ENCODE measurements around the gene CPT2.

GRCh38 chr1:53198241-53198651 is 1.6 kb downstream of the CPT2 start:
- TF ChIP-seq POLR2A (conservative IDR thresholded peaks at IDR 0.05) (no peak), CTCF (IDR thresholded peaks at IDR 0.05 in 2 of 3, conservative IDR thresholded peaks at IDR 0.05 in 1 of 3; ENCODE audit: insufficient read depth in 2 of 3, low read depth in 1 of 3, low read length in 3 of 3) (no peak), ZNF253 (CRISPR knock-in tag; conservative IDR thresholded peaks at IDR 0.05) (no peak), TAF1 (IDR thresholded peaks at IDR 0.05; ENCODE audit: control insufficient read depth, extremely low read depth, insufficient read depth, low read length, severe bottlenecking) (no peak), BCOR (IDR thresholded peaks at IDR 0.05) (no peak), POLR2AphosphoS5 (IDR thresholded peaks at IDR 0.05; ENCODE audit: control insufficient read depth, insufficient read depth, low read depth, low read length) (no peak), POLR2AphosphoS2 (IDR thresholded peaks at IDR 0.05; ENCODE audit: low read length) (no peak; the same call in 1 of the 2 replicates), SRF (CRISPR knock-in tag; IDR thresholded peaks at IDR 0.05) (no peak), ZNF124 (CRISPR knock-in tag; IDR thresholded peaks at IDR 0.05) (no peak), POLR3A (IDR thresholded peaks at IDR 0.05; ENCODE audit: borderline replicate concordance, extremely low read depth, insufficient read depth, insufficient read length) (no peak), SRSF1 (IDR thresholded peaks at IDR 0.05; ENCODE audit: low read depth, low read length) (no peak)
